GM12874 (cell line): Measurements from ENCODE around the gene HIVEP1.

Experiments
- TF ChIP-seq, protein P1 (sequence below): IDR thresholded peaks from 2 replicates; pipeline ENCODE4 v1.5.1; 2011; ENCODE audit warnings: low read depth, mild to moderate bottlenecking, control low read depth, low read length, moderate library complexity; ENCODE audit not compliant: insufficient read depth

The HIVEP1 gene

DNA sequence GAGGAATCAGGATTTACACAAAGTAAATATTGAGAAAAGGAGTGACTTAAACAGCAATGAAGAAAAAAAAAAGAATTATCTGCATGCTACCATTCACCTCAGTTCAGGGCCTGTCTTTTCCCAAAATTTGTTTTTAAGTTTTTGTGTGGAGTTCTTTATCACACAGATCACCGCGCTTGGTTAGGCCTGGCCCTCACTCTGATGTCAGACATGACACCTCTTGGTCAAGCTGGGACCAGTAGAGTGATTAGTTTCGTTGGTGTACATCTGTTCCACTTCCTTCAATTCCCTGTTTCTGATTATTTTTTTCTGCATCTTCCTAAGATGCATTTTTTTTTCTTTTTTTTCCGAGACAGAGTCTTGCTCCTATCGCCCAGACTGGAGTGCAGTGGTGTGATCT lies 34.9 kb upstream of the HIVEP1 start:
- TF ChIP-seq, protein P1, sequence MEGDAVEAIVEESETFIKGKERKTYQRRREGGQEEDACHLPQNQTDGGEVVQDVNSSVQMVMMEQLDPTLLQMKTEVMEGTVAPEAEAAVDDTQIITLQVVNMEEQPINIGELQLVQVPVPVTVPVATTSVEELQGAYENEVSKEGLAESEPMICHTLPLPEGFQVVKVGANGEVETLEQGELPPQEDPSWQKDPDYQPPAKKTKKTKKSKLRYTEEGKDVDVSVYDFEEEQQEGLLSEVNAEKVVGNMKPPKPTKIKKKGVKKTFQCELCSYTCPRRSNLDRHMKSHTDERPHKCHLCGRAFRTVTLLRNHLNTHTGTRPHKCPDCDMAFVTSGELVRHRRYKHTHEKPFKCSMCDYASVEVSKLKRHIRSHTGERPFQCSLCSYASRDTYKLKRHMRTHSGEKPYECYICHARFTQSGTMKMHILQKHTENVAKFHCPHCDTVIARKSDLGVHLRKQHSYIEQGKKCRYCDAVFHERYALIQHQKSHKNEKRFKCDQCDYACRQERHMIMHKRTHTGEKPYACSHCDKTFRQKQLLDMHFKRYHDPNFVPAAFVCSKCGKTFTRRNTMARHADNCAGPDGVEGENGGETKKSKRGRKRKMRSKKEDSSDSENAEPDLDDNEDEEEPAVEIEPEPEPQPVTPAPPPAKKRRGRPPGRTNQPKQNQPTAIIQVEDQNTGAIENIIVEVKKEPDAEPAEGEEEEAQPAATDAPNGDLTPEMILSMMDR, result no peak

DNA sequence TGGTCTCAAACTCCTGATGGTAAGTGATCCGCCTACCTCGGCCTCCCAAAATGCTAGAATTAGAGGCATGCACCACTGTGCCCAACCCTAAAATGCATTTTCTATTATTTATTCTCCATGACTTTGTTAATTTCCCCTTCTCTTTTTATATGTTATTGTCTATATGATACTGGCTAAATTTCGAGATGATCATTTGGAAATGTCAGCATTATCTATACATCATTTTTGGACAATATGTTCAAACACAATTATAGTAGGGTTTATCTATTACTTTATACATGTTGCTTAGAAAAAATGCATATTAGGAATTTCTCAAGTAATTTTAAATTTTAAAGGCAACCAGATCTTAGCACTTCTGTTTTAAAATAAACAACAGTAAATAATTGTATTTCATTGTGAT lies 34.4 kb upstream of the HIVEP1 start:
- TF ChIP-seq, protein P1, result no peak

DNA sequence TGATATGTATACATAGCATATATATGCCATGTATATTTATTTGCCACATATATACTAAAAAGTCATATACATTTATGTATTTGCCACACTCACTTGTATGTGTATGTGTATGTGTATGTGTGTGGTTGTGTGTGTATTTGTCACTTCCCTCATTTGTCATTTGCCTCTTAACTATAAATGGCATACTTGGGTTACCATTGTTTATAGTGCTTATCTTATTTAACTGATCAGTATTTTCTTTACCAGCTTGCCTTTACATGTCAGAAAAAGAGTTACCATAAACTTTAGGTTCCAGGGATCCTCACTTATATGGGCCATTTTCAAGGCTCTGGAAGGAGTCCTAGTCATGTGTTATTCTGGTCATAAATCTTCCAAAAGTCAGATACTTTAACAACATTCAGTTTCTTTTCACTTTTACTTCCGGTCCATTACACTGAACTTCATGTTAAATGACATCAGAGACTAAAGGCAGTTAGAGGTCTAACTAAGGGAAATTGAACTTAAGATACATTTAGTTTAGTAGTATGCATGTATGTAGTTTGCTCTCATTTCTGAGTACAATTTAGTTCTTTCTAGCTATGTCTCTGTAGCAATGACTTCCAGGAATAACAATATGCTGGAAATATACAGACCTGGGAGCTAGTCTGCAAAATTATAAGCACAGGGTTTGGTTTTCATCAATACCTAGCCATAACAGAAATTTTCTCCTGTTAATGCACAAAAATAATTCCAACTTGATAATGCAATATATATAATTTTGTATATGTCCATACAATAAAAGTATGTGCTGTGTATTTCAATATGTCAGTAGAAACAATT lies 33.7 kb upstream of the HIVEP1 start:
- TF ChIP-seq, protein P1, result no peak

DNA sequence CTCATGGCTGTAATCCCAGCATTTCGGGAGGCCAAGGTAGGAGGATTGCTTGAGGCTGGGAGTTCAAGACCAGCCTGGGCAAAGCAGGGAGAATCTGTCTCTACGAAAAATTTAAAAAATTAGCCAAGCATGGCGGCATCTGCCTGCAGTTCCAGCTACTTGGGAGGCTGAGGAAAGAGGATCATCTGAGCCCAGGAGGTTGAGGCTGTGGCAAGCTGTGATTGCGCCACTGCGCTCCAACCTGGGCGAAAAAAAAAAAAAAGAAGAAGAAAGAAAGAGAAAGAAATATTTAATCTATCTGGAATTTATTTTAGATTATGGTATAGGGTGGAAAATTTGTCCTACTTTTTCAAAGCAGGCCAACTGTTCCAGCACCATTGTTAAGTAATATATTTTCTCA lies 32.2 kb upstream of the HIVEP1 start:
- TF ChIP-seq, protein P1, result no peak

DNA sequence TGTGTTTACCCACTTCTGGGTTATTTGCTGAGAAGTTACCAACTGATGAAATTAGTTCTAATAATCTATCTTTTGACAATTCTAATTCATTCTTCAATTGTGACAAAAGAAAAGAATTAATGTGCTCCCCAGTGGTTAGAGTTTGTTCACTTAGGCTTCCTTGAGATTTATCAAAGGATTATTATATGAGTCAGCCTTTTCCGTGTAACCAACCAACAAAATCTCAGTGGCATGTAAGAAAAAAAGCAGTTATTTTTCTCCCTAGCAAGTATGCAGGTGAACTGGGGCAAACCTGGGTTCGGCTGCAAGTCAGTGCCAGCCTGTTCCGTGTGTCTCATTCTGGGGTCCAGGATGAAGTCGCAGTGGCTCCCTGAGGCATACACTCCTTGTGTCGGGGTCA lies 28.8 kb upstream of the HIVEP1 start:
- TF ChIP-seq, protein P1, result no peak

DNA sequence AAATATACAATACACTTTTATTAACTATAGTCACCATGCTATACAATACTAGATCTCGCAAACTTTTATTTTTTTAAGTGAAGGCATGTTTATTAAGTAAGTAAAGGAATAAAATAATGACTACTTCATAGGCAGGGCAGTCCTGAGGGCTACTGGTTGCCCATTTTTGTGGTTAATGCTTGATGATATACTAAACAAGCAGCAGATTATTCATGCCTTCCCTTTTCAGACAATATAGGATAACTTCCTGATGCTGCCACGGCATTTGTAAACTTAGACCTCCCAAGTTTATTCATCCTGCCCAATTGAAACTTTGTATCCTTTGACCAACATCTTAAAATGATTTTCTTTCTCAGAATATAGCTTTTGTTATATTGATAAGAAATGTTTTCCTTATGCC lies 24.7 kb upstream of the HIVEP1 start:
- TF ChIP-seq, protein P1, result no peak

DNA sequence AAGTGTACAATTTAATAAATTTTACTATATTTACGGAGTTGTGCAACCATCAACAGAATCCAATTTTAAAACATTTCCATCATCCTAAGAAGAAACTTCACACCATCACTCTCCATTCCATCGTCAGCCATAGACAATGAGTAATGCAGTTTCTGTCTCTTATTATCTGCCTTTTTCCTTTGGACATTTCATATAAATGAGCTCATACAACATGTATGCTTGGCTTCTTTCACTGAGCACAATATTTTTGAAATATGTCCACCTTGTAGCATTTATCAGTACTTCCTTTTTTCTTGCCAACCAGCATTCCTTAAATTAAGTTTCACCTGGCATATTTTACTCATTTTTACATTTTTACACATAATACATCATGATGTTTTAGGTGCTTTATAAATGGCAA lies 22.7 kb upstream of the HIVEP1 start:
- TF ChIP-seq, protein P1, result no peak

DNA sequence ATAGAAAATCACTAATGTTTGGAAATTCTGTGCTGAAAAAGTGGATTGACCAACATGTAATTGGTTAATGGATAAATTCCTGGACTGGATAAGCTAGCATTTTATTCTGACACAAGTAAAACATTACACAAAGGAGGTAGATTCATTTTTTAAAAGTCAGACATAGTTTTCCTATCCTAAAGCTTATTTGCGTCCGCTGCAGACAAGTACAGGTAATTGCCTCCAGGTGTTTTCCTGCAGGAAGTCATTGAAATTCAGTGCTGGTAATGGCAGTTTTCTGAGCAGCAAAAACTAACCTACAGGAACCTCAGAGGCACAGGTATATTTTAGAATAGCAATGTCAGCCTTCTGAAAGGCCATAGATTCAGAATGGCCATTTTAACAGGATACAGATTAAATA lies 20.0 kb upstream of the HIVEP1 start:
- TF ChIP-seq, protein P1, result no peak
